TTC549 (cell line): ENCODE results near the gene MICALL2.

ENCODE experiments used
- FAIRE-seq: peaks from 2 replicates; lab custom pipeline; 2012; peaks lifted over from hg19 to GRCh38; lab: Jason Lieb, UNC

The MICALL2 gene

DNA sequence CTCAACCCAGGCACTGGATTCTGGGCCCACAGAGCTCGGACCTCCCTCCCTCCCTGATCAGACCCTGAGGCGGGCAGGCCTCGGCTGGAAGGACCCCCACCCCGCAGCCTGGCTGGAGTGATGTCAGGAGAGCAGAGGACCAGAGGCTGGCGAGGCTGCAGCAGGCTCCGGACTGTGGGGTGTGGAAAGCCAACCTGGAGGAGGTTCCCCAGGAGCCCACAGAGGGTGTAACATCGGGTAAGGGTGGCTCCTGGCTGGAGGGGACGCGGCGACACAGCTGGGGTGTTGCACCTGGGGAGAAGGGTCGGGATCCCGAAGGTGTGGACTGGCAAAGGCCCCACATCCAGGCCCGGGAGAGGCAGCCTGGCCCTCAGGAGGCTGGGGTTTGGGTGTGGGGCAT is 8.9 kb upstream of the MICALL2 start:
- FAIRE-seq, result no peak

DNA sequence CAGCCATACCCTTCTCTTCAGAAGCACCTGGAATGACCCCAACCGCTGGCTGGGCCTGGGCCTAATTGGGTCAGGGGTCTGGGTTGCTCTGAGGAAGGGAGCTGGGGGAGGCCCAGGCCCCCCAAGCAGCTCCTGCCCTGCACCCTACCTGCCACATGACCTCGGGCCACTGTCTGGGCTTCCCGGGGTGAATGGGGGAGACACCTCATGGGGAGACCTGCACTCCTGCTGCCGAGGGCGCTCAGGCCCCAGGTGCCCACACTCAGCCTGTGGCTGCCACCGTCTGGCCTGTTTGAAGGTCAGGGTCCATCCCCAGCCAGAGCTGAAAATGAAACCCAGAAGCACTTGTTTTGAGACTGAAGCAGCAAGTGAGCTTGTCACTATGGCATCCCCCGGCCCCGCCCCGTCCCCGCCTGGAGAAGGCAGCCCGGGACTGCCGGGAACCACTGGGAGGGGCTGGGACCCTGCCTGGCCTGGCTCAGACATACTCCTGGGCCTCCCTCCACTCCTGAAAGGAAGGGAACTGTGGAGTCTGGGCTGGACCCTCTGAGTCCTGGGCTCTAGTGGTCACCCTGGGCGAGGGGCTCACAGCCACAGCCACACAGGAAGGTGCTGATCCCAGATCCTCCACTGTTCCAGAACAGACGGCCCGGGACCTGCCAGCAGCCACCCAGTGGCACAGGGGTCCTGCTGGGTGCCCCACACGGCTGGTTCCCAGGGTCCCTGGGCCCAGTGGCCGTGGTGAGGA is 7.4 kb upstream of the MICALL2 start:
- FAIRE-seq, result no peak

DNA sequence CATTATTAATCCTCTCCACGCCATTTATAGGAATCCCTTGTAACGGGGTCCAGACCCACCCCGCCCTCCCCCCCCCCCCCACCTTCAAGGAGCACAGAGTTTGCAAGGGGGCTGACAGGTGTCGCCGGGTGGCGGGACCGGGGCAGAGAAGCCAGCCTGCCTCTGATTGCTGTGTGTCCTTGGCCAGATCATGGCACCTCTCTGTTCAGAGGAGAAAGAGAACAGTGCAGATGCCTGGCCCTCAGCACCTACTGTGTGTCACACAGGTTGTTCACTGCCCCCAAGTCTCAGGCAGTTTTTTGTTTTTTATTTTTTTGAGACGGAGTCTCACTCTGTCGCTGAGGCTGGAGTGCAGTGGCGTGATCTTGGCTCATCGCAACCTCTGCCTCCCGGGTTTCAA is 5.4 kb upstream of the MICALL2 start:
- no peak for FAIRE-seq

DNA sequence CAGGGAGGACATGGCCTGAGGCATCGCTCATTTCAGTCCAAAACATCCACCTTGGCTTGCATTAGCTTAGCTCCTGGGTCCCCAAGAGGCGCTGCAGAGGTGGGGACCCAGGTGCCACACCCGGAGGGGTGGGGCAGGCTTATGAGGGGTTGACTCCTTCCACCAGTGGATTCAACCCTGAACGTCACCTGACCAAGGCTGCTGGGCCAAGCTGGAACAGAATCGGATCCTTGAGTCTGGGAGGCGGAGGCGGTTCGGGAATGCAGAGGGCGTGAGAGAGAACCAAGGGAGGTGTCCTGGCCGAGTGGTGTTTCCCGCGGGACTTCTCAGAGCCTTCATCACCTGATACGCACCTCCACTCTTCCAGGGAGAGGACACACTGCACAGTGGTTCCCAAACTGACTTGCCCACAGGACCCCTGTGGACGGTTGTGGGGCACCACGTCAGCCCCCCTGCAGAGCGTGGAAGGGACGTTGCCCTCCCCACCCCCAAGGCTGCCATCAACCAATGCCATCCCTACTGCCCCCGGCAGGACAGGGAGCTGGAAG is 4.5 kb upstream of the MICALL2 start:
- no peak for FAIRE-seq

DNA sequence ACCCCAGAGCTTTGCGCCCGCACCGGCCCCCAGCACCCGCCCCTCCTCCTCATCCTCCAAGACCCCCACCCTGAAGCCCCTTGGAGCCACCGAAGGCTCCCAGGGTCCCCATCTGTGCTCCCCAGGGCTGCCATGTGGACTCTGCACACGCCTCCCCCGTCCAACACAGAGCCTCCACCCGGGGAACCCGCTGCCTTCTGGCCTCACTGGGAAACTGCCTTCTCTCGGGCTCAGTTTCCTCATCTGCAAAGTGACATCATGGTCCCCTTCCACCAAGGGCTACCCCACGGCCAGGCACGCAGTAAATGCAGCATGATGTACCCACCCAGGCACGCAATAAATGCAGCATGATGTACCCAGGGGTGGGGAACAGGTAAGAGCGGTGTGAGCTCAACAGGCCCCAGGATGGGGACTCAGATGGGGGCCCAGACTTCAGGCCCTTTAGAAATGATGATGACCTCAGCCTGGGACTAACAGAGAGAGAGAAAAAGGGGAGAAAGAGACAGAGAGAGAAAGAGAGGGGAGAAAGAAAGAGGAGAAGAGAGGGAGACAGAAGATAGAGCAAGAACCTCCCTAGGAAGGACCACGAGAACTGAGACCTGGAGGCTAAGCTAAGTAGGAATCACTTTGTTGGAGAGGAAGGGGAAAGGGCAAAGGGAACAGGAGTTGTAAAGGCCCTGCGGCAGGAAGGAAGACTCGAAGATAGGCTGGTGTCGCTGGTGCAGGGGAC is 2.5 kb upstream of the MICALL2 start:
- no peak for FAIRE-seq

DNA sequence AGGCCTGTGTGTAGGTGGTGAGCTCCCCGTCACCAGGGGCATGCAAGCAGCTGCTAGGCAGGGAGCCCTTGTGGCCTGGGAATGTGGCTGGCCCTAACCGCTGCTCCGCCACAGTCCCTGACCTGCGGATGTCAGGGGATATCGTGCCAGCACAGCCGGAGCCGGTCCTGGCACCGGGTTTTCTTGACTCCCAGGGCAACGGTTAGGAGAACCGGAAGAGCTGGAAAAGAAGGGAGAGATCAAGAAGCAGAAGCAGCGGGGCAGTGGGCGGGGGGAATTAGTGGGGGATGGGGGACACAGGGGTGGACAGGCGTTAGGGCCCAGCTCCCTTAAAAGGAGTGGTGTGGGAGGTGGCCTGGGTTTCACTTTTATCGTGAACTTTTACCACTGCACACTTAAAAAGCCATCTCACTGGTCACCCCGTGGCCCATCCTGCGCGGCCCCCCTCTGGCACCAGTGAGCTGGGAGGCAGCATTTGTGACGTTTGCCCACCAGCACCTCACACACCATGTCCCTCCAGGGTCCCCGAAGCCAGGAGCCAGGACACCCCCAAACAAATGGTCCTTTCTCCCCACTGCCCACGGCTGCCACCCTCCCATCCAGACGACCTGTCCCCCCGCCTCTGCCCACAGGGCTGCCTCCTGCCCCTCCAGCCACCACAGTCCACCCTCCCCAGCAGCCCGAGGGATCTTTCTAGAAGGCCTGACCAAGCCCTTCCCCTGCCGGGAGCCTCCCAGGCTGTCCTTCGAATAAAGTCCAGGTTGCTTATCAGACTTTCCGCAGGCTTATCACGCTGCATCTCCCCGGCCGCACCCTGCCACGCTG is 1.8 kb upstream of the MICALL2 start:
- FAIRE-seq, result no peak

DNA sequence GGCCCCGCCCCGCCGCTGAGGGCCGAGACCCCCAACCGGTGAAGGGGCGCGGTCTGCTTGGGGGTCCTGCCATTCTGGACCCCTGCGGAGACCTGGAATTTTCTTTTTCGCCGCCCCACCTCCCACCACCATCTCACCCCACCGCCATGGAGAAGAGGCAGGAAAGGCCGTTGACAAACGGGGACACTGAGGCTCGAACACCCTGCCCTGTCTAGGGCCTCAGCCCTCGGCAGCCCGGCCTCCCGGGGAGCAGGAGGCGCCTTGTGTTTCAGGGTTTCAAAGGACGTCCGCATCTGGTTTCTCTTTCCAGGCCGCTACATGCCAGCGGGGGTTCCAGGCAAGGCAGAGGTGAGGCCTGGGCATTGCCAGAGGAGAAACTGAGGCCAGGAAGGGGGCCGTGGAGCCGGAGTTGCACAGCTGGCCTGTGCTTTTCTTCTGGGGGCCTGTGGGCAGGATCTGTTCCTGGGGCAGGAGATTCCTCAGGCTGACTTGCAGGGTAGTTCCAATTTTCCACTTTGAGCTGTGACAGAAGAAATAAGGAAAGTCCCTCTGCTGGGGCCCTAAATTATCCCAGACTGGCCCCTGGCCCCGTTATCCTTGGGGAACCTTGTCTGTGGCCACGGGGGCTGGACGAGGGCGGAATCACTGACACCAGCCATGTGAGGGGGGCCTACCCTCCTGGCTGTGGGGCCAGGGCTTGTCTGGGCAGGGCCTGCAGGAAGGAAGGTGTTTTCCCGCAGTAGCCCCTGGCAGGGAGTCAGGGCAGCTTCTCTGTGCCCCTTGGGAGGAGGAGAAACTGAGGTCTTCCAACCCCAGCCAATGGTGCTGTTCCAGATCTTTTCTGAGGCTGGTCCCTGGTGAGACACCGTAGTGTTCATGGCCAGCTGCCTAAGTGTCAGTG is 900 bp upstream of the MICALL2 start:
- no peak for FAIRE-seq

DNA sequence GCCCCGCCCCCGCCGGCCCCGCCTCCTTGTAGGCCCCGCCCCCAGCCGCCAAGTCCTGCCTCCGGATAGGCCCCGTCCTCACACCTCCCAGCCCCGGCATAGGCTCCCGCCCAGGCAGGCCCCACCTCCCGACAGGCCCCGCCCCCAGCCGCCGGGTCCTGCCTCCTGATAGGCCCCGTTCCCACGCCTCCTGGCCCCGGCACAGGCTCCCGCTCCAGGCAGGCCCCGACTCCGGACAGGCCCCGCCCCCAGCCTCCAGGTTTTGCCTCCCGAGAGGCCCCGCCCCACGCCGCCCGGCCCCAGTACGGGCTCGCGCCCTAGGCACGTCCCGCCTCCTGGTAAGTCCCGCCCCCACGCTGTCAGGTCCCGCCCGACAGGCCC is 232 bp upstream of the MICALL2 start:
- FAIRE-seq, result no peak

DNA sequence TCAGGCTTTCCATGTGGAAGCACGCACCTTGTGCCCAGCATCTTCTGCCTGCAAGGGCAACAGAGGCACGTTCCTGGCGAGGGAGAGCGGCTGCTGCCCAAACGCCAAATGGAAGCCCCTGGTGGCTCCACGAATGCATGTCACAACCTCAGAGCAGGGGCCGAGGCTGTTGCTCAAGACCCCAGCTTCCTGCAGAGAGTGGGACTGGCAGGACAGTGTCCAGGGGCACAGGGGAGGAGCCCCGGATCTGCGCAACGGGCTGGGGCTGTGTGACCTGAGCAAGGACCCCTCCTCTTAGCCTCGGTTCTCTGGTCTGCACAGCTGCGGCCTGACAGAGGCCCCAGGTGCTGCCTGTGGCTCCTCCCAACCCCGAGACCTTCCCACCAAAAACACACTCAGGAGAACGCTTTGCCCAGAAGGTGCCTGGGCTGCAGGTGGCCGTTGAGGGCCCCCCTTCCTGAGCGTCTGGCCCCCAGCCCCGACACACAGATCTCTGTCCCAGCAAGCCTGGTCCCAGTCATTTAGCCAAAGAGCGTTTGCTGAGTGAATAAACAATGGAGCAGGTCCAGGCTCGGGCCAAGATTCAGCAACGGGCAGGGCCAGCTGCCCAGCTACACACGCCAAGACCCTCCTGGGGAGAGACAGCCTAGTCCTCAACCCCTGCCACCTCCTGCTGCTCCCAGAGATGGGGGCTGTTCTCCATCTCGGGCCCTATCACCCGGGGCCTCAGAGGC is 1.2 kb downstream of the MICALL2 start:
- no peak for FAIRE-seq

DNA sequence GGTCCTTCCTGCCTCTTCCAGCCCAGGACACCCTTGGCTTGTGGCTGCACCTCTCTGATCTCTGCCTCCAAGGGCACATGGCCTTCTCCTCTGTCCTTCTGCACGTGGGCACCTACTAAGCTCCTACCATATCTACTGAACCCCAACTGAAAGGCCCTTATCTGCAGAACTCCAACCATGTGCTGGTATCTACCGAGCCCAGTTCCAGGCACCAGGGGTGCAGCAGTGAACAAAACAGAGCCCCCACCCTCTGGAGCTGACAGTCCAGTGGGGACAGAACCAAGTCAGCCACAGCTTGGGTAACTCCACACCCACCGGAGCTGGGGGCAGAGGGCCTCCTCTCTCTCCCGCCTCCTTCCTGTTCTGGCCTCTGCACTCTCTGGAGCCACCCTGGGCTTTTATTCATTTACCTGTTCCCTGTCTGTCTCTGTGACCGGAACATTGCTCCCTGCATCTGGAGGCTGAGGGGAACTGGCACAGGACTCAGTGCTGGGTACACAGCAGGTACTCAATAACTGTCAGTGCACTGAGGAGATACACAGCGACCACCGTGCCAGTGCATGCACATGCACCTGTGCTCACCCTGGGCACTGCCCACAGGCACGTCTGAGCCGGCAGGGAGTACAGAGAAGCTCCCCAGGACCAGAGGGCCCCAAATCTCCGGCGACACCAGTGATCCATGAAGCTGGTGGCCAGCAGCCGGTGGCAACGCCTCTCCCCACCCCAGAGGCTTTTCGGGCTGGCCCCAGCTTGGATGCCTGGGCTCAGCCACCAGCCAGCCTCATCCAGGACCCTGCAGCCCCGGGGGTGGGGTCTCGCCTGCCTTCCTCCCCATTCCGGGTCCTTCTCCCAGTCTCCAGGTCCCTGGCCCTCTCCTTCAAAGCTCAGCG is 2.0 kb downstream of the MICALL2 start:
- no peak for FAIRE-seq

DNA sequence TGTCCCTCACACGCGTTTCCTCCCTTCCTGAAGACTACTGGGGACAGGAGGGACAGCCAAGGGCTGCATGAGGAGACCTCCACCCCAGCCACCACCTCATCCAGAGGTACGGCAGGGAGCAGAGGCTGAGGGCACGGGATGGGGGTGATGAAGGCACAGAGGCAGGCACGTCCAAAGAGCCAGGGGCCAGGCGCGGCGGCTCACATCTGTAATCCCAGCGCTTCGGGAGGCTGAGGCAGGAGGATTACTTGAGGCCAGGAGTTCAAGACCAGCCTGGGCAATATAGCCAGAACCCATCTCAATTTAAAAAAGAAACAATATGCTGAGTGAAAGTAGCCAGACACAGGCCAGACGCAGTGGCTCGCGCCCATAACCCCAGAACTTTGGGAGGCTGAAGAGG is 3.3 kb downstream of the MICALL2 start:
- no peak for FAIRE-seq

DNA sequence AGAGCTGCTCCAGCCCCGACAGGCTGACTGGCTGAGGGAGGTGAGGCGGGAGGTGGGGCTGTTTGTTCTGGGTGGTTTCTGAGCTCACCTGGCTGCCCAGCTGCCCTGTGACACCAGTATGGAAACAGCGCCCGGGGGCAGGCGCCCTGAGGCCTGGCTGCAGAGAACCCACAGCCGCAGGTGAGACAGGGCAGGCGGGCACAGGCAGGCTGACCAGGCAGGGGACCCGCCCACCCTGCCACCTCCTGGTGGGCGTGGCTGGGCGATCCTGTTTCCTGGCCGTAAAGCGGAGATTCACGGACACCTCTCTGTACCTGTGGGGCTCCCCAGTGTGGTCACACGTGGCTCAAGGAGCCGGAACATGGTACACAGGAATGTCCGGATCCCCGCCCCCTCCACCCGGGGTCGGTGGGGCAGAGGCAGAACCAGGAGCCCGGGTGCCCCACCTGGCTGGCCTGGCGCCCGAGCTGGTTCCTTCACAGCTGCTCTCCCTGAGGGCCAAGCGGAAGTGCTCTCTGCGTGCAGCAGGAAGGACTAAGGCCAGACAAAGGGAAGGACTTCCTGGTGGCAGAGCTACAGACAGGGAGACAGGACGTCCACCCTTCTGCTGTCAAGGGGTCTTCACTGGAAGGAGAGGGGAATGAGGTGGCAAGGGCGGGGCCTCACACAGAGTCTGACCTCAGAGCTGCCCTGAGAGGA is 3.9 kb downstream of the MICALL2 start:
- no peak for FAIRE-seq

DNA sequence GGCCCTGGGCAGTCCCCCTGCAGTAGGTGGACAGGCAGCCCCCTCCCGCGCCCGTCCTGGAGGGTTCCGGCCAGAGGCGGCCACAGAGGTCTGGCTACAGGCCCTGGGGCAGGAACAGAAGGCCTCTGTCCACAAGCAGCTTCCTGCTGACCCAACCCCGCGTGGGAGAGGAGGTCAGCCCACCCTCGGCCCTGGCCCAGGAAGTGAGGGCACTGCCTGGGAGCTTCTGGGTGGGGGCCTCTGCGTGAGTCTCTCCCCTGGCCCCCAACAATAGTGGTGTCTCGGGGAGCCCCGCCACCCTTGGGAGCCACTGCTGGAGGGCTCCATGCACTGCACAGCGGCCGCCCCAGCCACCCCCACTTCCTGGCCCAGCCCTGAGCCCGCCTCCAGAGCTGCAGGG is 4.7 kb downstream of the MICALL2 start:
- no peak for FAIRE-seq

DNA sequence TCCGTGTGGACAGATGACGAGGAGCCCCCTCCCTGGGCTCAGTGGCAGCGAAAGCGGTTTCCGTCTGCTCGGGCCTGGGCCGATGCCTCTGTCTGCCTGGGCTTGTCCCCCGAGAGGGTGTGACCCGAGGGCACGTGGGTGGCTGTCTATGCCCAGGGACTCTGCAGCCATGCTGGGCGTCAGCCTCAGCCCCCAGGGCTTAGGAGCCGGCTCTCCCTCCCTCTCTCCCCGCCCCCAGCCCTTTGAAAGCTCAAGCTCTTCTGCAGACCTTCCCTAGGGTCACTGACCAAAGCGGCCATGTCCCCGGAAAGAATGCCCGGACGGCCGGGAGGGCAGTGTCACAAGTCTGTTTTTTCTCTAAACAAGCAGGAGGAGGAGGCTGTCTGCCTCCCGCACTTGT is 7.1 kb downstream of the MICALL2 start:
- no peak for FAIRE-seq

DNA sequence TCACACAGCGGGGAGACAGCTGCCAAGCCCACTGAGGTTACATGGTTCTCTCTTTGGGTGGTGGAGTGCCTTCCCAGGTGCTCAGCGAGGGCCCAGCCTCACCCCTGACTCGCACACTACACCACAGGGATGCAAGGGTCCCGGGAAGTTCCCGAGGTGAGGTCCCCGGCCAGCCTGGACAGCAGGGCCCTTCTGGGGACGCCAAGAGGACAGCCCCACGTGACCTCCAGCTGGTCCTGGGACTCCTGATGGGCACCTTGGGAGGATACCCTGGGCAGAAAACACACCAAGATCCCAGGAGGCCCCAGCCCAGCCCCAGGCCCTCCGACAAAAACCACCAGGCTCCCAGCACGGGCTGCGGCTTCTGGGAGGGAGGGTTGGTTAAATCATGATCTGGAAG is 8.3 kb downstream of the MICALL2 start:
- no peak for FAIRE-seq

DNA sequence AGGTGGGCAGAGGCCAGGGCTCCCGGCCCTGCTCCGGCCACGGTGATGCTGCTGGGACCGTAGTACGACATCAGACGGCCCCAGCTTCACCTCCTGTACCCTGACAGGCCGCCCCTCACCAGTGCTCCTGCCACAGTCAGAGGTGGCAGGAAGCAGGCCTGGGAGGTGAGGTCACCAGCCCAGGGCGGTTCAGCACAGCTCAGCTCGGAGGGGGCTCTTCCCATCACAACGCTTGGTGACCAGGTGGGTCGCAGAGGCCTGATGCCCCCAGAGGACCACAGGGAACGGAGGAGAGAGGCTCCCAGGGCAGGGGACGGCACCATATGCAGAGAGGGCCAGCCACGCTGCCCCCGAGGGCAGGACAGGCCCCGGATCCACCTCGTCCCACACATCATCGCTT is 8.8 kb downstream of the MICALL2 start:
- no peak for FAIRE-seq

DNA sequence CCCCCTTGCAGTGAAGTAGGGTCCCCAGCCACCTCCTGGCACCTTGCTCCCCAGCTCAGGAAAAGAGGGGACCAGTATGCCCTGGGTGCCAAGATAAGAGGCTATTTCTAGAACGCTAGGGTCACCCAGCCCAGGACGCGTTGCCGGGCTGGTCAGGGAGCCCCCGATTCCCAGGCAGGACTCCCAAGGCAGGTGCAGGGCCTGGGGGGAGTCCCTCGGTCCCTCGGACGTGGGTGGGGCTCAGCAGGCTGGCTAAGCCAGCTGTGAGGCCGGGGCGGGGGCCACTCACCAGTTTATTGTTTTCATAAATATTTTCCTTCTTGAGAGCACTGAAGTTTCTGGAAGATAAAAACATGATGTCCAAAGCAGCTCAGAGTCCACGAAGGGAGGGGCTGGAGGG is 9.3 kb downstream of the MICALL2 start:
- FAIRE-seq, result no peak

DNA sequence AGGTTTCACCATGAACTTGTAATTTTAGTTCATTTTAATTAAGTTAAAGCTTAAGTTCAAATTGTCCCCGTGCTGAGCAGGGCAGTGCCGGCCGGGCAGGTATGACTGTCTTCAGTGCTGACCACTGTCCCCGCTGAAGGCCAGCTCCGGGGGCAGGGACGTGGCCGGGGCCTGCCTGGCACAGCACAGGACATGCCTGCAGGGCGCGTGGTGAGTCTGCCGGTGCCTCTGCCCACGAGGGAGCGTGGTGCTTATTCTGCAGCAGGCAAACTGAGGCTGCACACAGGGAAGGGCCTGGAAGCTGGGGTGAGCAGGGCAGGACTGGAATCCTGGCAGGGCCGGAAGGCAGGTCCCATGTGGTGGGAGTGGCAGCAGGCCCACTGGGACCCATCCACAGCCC is 9.8 kb downstream of the MICALL2 start:
- no peak for FAIRE-seq

DNA sequence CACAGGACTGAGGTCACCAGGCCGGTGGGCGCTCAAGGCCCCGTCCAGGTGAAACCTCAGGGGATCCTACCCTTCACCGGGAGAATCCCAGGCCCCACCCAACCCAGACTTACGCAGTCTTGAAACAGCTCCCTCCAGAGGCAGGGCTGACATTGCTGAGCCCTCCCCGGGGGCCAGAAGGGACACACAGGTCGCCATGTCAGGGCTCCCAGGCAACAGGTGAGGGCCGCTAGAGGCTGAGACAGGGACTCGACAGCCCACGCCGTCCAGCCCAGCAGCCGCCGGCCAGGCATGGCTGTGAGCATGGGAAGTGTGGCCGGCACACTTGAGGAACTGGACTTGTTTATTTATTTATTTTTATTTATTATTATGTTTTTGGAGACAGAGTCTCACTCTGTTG is 10.3 kb downstream of the MICALL2 start:
- FAIRE-seq, result no peak
